HG02981 (cell line): ENCODE results near the gene RIBC2.
"Not testable (repeated sequence)": the region's sequence is repeated elsewhere in the genome, so short reads cannot be mapped to it uniquely, and the experiment has no call there.

Source experiments
- ATAC-seq: cut with Tn5 transposase; IDR thresholded peaks from one replicate; pipeline ENCODE4 v1.9.1; 2021; ENCODE audit warnings: mild to moderate bottlenecking, moderate library complexity; ENCODE audit not compliant: unreplicated experiment

RIBC2 gene

DNA sequence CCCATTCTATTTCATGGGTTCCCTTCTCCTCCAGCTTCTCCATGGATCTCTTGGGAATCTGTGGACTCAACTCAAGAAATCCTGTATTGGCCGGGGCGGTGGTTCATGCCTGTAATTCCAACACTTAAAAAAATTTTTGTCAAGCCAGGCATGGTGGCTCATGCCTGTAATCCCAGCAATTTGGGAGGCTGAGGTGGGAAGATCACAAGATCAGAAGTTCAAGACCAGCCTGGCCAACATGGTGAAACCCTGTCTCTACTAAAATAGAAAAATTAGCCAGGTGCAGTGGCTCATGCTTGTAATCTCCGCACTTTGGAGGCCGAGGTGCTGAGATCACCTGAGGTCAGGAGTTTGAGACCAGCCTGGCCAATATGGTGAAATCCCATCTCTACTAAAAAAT lies 34.1 kb downstream of the RIBC2 start:
- ATAC-seq, result not testable (repeated sequence)

- ATAC-seq, result no peak
Observed at GRCh38 chr22:45448431-45448830, 34.9 kb downstream of the RIBC2 start.

GRCh38 chr22:45449442-45449841 lies 35.9 kb downstream of the RIBC2 start:
- ATAC-seq, result not testable (repeated sequence)

GRCh38 chr22:45450101-45450785 lies 36.8 kb downstream of the RIBC2 start:
- ATAC-seq, result no peak

- ATAC-seq, result no peak
Observed at GRCh38 chr22:45450921-45451651, 37.6 kb downstream of the RIBC2 start.

DNA sequence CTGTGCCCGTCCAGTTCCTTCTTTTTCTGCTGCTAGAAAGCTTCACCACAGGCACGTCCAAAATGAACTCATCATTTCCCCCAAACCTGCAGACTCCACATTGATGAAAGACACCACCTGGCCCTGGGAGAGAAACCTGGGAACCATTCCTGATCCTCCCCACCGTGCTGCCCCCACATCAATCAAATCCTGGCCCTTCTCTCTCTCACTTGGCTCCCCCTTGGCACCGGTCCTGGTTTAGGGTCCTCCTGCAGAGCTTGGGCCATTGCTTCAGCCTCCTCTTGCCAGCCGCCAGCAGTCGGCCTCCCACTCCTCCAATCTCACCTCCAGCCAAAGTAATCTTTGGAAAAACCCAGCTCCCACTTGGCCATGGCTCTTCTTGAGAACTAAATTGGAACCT lies 38.5 kb downstream of the RIBC2 start:
- no peak for ATAC-seq

DNA sequence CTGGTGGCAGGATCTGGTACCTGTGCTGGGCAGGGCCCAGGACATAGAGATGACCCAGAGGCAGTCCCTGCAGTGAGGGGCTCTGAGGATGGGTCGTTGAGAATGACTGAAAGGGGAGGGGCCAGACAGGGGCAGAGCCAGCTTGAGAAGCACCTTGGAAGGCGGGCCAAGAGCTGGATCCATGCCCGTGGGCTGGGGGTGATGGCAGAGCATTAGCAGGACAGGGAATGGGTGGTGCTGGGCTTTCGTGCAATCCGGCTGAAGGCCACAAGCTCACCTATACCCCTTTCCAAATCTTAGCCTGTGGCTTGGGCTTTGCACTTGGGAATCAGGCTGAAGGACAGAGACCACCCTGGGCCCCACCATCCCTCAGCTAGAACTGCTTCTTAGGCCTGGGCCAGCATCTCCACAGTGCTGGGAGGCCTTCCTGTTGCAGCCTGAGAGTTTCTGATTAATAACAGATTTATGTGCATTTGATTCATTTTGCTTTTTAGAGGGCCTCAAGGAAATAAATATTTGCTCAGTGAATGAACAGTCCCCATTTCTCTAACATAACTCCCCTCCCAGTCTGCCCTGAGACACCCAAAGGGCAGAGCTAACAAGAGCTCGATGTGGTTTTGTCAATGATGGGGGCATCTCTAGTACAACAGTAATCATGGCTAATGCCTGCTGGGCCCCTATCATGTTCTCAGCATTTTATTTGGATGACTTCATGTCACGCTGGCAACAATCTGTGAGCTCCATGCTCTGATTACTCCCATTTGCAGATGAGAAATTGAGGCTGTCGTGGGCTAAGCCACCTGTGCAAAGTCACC lies 39.3 kb downstream of the RIBC2 start:
- ATAC-seq, result no peak

GRCh38 chr22:45453764-45454163 lies 40.3 kb downstream of the RIBC2 start:
- ATAC-seq, result no peak

DNA sequence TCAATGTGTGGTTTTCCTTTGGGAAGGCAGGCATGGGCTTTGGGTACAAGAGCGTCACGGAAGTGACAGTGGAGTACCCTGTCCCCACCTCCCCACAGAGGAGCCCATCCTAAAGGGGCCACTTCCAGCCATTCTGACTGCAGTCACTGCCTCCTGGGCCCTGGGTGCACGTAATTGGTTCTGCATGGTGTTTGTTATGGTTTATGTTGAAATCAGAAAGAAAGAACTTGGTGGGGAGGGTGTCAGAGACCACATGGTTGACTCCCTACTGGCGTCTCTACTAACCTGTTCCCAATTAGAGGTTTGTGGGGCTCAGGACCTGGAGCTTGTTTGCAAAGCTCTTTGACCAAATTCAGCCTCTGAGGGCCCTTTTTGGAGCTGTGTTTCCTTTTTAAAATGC lies 40.8 kb downstream of the RIBC2 start:
- no peak for ATAC-seq

DNA sequence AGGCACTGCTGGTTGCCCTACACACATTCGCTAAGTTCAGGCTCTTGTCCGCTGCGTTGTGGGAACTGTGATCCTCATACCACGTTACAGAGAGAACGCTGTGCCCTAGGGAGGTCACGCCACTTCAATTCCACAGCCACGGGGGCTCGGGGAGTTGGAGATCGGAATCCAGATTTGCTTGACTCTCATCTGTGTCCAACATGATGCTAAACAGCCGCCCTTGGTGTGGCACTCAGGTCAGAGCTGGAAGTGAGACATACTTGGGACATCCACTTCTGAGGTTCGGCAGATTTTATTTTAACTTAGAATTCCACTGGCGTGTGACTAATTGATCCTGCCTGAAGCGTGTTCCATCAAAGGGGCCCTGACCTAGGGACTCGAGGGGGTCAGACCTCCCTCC lies 41.7 kb downstream of the RIBC2 start:
- ATAC-seq, result no peak

DNA sequence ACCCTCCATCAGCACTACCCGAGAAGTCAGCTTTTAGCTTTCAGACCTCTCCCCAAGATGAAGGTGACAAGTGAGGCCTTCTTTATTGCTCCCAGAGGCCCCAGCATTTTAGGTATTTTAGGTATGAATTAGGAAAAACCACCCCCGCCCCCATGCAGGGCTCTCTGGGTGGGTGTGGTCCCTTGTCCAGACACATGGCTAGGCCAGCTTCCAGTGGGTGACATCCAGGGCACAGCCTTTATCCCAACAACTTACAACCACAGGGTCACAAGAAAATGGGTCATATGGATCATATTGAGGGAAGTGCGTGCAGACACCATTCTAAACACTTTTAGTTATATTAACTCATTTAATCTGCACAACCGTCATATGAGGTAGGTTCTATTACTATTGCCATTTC lies 42.1 kb downstream of the RIBC2 start:
- ATAC-seq, result no peak

- no peak for ATAC-seq
Observed at GRCh38 chr22:45456811-45457210, 43.3 kb downstream of the RIBC2 start.

DNA sequence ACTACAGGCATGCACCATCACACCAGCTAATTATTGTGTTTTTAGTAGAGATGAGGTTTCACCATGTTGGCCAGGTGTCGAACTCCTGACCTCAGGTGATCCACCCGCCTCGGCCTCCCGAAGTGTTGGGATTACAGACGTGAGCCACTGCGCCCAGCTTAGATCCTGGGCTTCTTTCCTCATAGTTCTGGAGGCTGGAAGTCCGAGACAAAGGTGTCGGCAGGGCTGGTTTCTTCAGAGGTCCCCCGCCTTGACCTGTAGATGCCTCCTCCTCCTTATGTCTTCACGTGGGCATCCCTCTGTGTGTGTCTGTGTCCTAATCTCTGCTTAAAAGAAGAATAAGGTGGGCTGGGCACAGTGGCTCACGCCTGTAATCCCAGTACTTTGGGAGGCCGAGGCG lies 45.0 kb downstream of the RIBC2 start:
- ATAC-seq, result no peak

GRCh38 chr22:45459235-45459634 lies 45.7 kb downstream of the RIBC2 start:
- no peak for ATAC-seq

DNA sequence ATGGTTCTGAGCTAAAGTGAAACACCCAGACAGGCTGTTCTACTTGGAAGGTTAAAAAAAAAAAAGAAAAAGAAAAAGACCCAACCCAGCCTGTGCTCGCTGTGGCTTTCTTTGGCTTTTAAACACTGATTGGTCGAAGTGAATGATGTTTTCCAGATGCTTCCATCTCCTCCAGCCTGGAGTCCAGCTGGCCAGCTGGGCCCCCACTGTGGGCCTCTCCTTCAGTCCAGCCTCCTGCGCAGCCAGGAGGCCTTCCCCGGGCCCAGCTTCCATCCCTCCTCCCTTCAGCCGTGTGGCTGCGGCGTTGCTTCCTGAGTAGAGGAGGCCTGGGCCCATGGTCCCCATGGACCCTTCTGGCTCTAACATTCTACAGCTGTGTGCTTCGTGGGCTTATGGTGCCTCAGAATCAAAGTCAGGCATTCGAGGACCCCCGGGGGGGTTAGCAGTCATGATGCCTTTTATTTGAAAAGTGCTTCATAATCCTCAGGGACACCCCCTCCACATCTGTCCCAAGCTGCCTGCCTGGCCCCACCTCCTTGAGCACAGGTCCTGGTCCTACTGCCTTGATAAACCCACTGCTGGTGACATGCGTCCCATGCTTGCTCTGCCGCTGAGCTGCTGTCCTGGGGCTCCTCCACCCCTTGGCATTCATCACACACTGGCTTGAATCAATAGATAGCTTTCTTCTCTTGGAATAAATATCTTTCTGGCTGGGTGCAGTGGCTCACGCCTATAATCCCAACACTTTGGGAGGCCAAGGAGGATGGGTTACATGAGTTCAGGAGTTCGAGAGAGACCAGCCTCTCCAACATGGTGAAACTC lies 47.0 kb downstream of the RIBC2 start:
- ATAC-seq, result no peak

DNA sequence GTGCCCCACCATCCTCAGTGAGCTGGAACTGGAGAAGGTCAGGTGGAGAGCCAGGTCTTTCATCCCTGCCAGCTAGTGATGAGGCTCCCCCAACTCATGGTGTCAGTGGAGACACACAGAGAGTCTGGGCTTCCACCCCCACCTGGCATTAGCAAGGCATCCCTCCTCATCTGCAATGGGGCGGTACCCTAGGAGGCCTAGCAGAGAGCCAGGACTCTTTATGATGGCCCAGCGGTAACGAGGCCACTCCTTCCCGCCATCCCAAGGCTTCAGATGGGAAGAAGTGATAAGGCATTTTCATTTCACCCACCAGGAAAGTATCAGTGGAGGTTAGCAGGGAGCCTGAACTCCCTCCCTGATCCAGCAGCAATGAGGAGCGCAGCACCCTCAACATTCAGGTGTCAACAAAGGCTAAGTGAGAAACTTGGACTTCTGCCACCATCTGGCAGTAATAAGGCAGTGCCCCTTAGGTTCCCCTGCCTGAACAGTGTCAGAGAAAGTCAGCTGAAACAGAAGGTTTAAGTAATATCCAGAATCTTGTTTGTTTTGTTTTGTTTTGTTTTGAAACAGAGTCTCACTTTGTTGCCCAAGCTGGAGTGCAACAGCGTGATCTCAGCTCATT lies 48.7 kb downstream of the RIBC2 start:
- ATAC-seq, result no peak

DNA sequence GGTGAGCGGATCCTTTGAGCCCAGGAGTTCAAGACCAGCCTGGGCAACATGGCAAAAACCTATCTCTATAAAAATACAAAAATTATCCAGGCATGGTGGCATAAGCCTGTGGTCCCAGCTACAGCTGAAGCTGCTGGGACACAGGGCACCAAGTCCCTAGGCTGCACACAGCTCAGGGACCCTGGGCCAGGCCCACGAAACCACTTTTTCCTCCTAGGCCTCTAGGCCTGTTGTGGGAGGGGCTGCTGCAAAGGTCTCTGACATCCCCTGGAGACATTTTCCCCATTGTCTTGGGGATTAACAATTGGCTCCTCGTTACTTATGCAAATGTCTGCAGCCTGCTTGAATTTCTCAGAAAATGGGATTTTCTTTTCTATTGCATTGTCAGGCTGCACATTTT lies 50.2 kb downstream of the RIBC2 start:
- not testable (repeated sequence) for ATAC-seq

DNA sequence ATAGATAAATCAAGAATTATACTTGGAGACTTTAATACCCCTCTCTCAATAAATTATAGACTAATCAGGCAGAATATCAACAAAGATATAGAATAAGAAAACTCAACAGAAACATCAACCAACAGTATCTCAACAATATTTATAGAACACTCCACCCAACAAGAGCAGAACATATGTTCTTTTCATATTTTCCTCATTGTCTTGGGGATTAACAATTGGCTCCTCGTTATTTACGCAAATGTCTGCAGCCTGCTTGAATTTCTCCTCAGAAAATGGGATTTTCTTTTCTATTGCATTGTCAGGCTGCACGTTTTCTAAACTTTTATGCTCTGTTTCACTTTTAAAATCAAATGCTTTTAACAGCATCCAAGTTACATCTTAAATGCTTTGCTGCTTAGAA lies 52.1 kb downstream of the RIBC2 start:
- no peak for ATAC-seq

GRCh38 chr22:45468872-45469271 lies 55.4 kb downstream of the RIBC2 start:
- ATAC-seq, result no peak

DNA sequence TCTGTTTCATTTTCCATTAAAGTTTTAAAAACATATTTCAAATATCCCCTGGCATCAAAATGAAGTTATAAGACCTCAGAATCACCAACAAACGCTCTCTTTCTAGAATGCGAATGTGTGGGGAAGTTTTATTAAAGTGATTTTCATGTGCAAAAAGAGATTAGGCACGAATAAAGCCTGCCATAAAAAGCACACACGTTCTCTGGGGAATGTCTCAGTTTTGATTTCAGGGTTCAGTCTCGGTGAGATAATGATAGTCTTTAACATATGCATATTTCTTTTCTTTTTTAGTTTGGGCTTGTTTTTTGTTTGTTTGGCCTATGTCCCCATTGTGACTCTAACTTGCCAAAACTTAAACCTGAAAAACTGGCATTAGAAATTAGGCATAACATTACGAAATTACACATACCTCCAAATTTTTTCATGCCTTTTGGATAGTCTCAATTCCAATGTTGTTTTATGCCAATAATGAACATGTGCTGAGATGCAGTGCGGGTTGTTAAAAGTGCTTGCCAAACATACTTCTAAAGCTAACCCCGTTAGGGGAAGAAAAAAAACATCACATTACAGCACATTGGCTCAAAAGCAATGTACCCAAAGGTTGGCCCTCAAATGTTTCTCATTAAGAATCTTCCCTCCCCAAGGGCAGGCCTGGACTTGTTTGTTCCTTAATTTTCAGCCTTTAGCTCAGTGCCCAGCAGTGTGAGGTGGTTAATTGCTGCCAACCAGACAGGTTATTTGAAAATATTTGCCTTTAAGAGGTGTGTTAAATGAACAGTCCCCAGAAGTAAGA lies 56.0 kb downstream of the RIBC2 start:
- ATAC-seq, result no peak
